ENCODE measurements around the gene ELOVL6.

- no peak for TF ChIP-seq CTCF (IDR thresholded peaks at IDR 0.05)
- no peak for TF ChIP-seq POLR2A (IDR thresholded peaks at IDR 0.05)
These were observed 32.8 kb downstream of the ELOVL6 start for GRCh38 chr4:110165382-110166286.

Measured in testis (tissue), 2 donors.